Retinal pigment epithelial cell (primary cell): ENCODE measurements around the gene GPRC6A.

Experiments
- DNase-seq: peaks from one replicate; pipeline ENCODE4 v3.0.0-alpha.2; 2010; ENCODE audit warnings: low read depth
- H3K4me3 ChIP-seq: 2 replicates; pipeline ENCODE4 v1.5.1; 2011; ENCODE audit warnings: mild to moderate bottlenecking, low read length, control low read depth, moderate library complexity
- CTCF ChIP-seq: conservative IDR thresholded peaks from 2 replicates; pipeline ENCODE4 v1.5.1; 2011; ENCODE audit warnings: low read depth, low read length, control low read depth, inconsistent platforms

The GPRC6A gene

GRCh38 chr6:116763906-116764628 is 64.8 kb downstream of the GPRC6A start:
- DNase-seq = no peak
- TF ChIP-seq CTCF = no peak
- no peak overlapping the region for H3K4me3 ChIP-seq

GRCh38 chr6:116763048-116763447 is 65.8 kb downstream of the GPRC6A start:
- no peak for TF ChIP-seq CTCF
- no peak overlapping the region for H3K4me3 ChIP-seq
- no peak for DNase-seq

GRCh38 chr6:116762235-116762634 is 66.6 kb downstream of the GPRC6A start:
- H3K4me3 ChIP-seq = no peak overlapping the region
- DNase-seq = no peak
- TF ChIP-seq CTCF = no peak

- DNase-seq = no peak
- TF ChIP-seq CTCF = no peak
- no peak overlapping the region for H3K4me3 ChIP-seq
Measured at GRCh38 chr6:116761779-116762178, 67.1 kb downstream of the GPRC6A start.

- no peak for DNase-seq
- H3K4me3 ChIP-seq = no peak overlapping the region
- TF ChIP-seq CTCF = no peak
Measured at GRCh38 chr6:116745176-116745575, 83.7 kb downstream of the GPRC6A start.
